Nephron progenitor cell (in vitro differentiated cells): Measurements from ENCODE around the gene PHF13.

Experiments
- DNase-seq: peaks from one replicate; pipeline ENCODE4 v3.0.0; 2021
- H3K27ac Mint-ChIP-seq: 2 replicates; pipeline ENCODE4 v1.8.0; 2021; ENCODE audit warnings: mild to moderate bottlenecking, moderate library complexity, mixed read lengths
- H3K27me3 Mint-ChIP-seq: 2 replicates; pipeline ENCODE4 v1.8.0; 2021; ENCODE audit warnings: mild to moderate bottlenecking, low read depth, mixed read lengths; ENCODE audit not compliant: poor library complexity
- H3K36me3 Mint-ChIP-seq: 2 replicates; pipeline ENCODE4 v1.8.0; 2021; ENCODE audit warnings: low read depth, mixed read lengths
- H3K4me1 Mint-ChIP-seq: 2 replicates; pipeline ENCODE4 v1.8.0; 2021; ENCODE audit warnings: mixed read lengths
- H3K4me3 Mint-ChIP-seq: 2 replicates; pipeline ENCODE4 v1.8.0; 2021; ENCODE audit warnings: mild to moderate bottlenecking, moderate library complexity, mixed read lengths
- H3K9me3 Mint-ChIP-seq: 2 replicates; pipeline ENCODE4 v1.8.0; 2021; ENCODE audit warnings: mild to moderate bottlenecking, moderate library complexity, mixed read lengths
- TF ChIP-seq, protein P1 (sequence below): fragments of 200-600 bp; sonication (generic); IDR thresholded peaks from 2 replicates; pipeline ENCODE4 v1.5.0; 2021; ENCODE audit warnings: antibody characterized with exemption

PHF13 gene

DNA sequence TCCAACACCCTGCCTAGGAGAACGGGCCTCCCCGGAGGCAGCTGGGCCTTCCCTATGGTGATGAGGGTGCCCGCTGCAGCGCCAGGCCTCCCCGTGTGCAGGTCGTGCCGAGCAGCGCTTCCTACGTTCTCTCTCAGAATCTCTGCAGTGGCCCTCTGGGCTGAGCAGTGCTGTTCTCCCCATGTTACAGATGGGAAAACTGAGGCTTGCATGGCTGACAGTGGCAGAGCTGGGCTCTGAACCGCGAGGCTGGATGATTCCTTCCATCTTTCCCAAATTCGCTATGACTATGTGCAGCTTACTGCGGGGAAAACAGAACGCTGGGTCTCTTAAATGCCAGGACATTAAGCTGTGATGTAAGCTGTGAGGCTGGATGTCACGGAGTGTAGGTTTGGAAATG, 19.7 kb upstream of the PHF13 start:
- no peak overlapping the region for H3K27ac Mint-ChIP-seq
- no peaks in the 10 kb centered on the region for H3K27me3 Mint-ChIP-seq
- H3K4me1 Mint-ChIP-seq, result peaks cover 38% of the 10 kb centered on the region
- TF ChIP-seq, protein P1, sequence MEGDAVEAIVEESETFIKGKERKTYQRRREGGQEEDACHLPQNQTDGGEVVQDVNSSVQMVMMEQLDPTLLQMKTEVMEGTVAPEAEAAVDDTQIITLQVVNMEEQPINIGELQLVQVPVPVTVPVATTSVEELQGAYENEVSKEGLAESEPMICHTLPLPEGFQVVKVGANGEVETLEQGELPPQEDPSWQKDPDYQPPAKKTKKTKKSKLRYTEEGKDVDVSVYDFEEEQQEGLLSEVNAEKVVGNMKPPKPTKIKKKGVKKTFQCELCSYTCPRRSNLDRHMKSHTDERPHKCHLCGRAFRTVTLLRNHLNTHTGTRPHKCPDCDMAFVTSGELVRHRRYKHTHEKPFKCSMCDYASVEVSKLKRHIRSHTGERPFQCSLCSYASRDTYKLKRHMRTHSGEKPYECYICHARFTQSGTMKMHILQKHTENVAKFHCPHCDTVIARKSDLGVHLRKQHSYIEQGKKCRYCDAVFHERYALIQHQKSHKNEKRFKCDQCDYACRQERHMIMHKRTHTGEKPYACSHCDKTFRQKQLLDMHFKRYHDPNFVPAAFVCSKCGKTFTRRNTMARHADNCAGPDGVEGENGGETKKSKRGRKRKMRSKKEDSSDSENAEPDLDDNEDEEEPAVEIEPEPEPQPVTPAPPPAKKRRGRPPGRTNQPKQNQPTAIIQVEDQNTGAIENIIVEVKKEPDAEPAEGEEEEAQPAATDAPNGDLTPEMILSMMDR, result no peak
- no peak for DNase-seq
- no peak overlapping the region for H3K4me3 Mint-ChIP-seq
- peaks cover 35% of the 10 kb centered on the region for H3K36me3 Mint-ChIP-seq
- H3K9me3 Mint-ChIP-seq, result no peaks in the 10 kb centered on the region

DNA sequence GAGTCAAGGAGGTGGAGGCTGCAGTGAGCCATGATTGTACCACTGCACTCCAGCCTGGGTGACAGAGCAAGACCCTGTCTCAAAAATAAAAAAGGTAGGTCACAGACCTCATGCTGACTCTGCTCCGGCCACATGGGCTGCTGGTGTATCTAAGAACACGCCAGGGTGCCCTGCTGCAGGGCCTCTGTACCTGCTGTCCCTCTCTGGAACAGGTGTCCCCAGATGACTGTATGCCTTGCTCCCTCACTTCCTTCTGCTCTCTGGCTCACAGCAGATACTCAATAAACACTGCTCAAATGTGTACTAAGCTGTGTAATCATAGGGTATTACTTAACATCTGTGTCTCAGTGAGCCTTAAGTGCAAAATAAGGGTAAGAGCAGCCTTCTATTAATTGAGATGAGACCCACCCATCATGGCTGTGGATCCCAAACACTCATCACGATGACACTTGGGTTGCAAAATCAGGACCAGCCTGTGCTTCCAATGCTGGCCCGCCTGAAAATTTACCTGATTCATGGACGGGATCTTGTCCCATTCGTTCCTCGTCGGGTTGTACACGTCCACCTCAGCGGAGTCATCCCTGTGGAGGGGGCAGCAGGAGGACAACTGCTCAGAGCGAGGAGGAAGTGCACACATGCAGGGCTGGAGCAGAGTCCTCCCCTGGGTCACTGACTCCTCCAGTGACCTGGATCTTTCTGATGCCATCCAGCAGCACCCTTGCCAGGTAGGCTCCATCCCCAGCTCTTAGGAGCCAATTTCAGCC, 18.4 kb upstream of the PHF13 start:
- H3K27ac Mint-ChIP-seq, result no peak overlapping the region

DNA sequence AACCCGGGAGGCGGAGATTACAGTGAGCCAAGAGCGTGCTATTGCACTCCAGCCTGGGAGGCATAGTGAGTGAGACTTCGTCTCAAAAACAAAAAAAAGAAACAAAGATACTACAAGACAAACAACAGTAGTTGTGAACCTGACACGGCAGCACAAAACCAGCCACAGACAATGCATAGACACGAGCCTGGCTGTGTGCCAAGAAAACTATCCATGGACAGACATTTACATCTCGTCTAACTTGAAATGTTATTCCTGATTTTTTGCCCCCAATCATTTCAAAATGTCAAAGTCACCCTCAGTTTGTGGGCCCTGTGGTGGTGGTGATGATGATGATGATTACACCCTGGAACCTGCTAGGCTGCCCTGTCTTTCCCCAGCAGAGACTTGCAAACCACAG, 17.2 kb upstream of the PHF13 start:
- no peaks in the 10 kb centered on the region for H3K27me3 Mint-ChIP-seq
- peak overlapping the region; percentile 25 for H3K4me3 Mint-ChIP-seq
- peak overlapping the region; percentile 16 for H3K27ac Mint-ChIP-seq
- H3K36me3 Mint-ChIP-seq, result peaks cover 24% of the 10 kb centered on the region
- no peaks in the 10 kb centered on the region for H3K9me3 Mint-ChIP-seq
- TF ChIP-seq, protein P1, result no peak
- DNase-seq, result no peak
- peaks cover 51% of the 10 kb centered on the region for H3K4me1 Mint-ChIP-seq

More for the DNA sequence above, 18.4 kb upstream of the PHF13 start:
- no peak overlapping the region for H3K4me3 Mint-ChIP-seq
- DNase-seq, result no peak
- no peaks in the 10 kb centered on the region for H3K9me3 Mint-ChIP-seq
- H3K27me3 Mint-ChIP-seq, result no peaks in the 10 kb centered on the region
- TF ChIP-seq, protein P1, result no peak
- H3K4me1 Mint-ChIP-seq, result peaks cover 39% of the 10 kb centered on the region
- peaks cover 29% of the 10 kb centered on the region for H3K36me3 Mint-ChIP-seq

DNA sequence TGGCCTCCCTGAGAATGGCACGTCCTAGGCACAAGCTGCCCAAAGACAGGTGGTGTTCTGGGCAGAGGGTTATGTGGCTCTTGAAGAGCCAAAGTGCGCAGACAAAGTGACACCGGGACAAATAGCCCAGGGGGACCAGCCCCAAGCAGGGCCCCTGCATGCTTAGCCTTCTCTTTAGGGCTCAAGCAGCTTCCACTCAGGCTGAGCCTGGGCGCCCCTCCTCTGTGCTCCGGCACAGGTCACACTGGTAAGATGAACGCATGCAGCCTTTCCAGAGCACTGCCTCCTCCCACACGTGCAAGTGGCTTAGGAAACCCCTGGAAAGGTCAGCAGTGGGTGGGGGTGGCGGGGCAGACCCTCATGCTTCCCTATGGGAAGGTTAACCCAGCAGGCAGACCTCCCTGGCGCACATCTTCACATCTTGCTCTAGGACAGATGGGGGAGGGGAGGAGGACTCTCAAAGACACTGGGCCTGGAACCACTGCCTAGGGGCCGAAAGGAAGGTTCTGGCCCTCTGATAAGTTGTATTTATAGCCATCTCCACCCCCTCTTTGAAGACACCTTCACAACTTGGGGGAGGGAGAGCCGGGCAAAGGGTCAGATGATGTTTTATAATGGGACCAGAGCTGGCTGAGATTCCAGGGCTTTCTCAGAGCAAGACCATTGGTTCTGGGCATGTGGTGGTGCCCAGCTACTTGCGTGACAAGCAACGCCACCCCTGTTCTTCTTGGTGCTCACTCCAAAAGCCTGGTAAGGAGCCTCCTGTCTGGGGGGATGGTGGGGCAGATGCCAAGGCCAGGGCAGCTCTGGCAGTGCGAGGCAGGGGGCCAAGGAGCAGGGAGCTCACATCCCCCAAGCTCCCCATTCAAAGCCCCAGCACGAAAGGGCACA, 16.4 kb upstream of the PHF13 start:
- Mint-ChIP-seq H3K27me3 (no peaks in the 10 kb centered on the region), H3K9me3 (no peaks in the 10 kb centered on the region), H3K36me3 (peaks cover 24% of the 10 kb centered on the region), H3K4me3 (peak overlapping the region; percentile 26), H3K27ac (peak overlapping the region; percentile 51), H3K4me1 (peaks cover 51% of the 10 kb centered on the region)
- DNase-seq, result no peak
- TF ChIP-seq, protein P1, result no peak

DNA sequence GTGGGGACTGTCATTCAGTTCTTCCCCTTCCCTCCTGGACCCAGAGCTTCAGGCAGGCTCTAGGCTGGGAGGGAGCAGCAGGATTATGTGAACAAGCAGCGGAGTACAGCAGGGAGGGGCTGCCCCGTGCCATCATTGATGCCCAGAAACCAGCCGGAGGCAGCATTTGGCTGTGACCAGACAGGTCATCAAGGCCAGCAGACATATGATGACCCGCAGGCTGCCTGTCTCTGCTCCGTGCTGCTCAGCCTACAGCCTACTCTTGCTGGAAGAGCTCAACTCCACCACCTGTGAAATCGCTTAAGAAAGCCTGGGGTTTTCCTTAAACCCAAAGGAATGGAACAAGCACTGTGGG, 15.8 kb upstream of the PHF13 start:
- DNase-seq, result no peak
- Mint-ChIP-seq H3K36me3 (peaks cover 24% of the 10 kb centered on the region), H3K4me3 (no peak overlapping the region), H3K4me1 (peaks cover 51% of the 10 kb centered on the region), H3K27ac (no peak overlapping the region), H3K9me3 (no peaks in the 10 kb centered on the region), H3K27me3 (no peaks in the 10 kb centered on the region)
- TF ChIP-seq, protein P1, result no peak
